ENCODE results near the gene SDK1.

- TF ChIP-seq POLR2A (IDR thresholded peaks at IDR 0.05) (no peak), CTCF (IDR thresholded peaks at IDR 0.05) (no peak)
Observed at GRCh38 chr7:4235596-4235995, 934.5 kb downstream of the SDK1 start.
